HL-60 (cell line): ENCODE measurements around the gene CEND1.

ENCODE experiments used
- CTCF ChIP-seq: IDR thresholded peaks from one replicate; pipeline ENCODE4 v1.5.1; 2011; ENCODE audit warnings: low read length, control low read depth, inconsistent platforms; ENCODE audit not compliant: insufficient read depth
- REST ChIP-seq: IDR thresholded peaks from 2 replicates; pipeline ENCODE4 v1.6.1; 2012; ENCODE audit warnings: low read depth; ENCODE audit not compliant: insufficient replicate concordance

- TF ChIP-seq CTCF (no peak), REST (no peak)
Observed at GRCh38 chr11:791658-792534, 2.0 kb upstream of the CEND1 start.
